HepG2 (cell line): Measurements from ENCODE around the gene DHRS12.

Experiments used
- FOXK2 ChIP-seq: fragments of 450-650 bp; IDR thresholded peaks from 2 replicates; pipeline ENCODE4 v1.6.1; 2016
- POLR2A ChIP-seq, 2 experiments: IDR thresholded peaks; 2 replicates each; pipeline ENCODE4 v1.6.1; 2011; ENCODE audit warnings: low read depth in 2 of 2, low read length in 2 of 2, mild to moderate bottlenecking in 1 of 2, moderate library complexity in 1 of 2; ENCODE audit not compliant: insufficient read depth in 1 of 2
- ZNF468 ChIP-seq: sonication (generic); formaldehyde crosslinking; IDR thresholded peaks from 2 replicates; pipeline ENCODE4 v1.8.0; 2022; ENCODE audit warnings: mild to moderate bottlenecking, moderate library complexity, missing genetic modification reagents

- TF ChIP-seq FOXK2 (no peak), POLR2A (IDR thresholded peaks at IDR 0.05; ENCODE audit: insufficient read depth in 1 of 2, low read depth in 2 of 2, low read length in 2 of 2) (no peak), ZNF468 (CRISPR knock-in tag) (no peak)
Observed at GRCh38 chr13:51772781-51773180, 31.2 kb downstream of the DHRS12 start.
